KMS-11 (cell line): ENCODE results near the gene LSAMP.

Experiments used
- H2AFZ ChIP-seq: fragments of 200-600 bp; sonication (generic); 2 replicates; pipeline ENCODE4 v1.6.1; 2016; ENCODE audit warnings: antibody characterized with exemption, mixed run types, low read depth
- H3K27ac ChIP-seq: fragments of 200-600 bp; sonication (generic); 2 replicates; pipeline ENCODE4 v1.6.1; 2016; ENCODE audit warnings: mild to moderate bottlenecking, mixed run types
- H3K27me3 ChIP-seq: fragments of 200-600 bp; sonication (generic); 2 replicates; pipeline ENCODE4 v1.6.1; 2017; ENCODE audit warnings: mild to moderate bottlenecking, low read depth, mixed run types, moderate library complexity; ENCODE audit not compliant: insufficient read depth
- H3K36me3 ChIP-seq: fragments of 200-600 bp; sonication (generic); 2 replicates; pipeline ENCODE4 v1.6.1; 2017; ENCODE audit warnings: mild to moderate bottlenecking, mixed run types; ENCODE audit not compliant: insufficient read depth
- H3K4me1 ChIP-seq: fragments of 200-600 bp; sonication (generic); 2 replicates; pipeline ENCODE4 v1.6.1; 2016; ENCODE audit warnings: mild to moderate bottlenecking, low read depth, mixed run types; ENCODE audit not compliant: poor library complexity, severe bottlenecking
- H3K4me2 ChIP-seq: fragments of 200-600 bp; sonication (generic); 2 replicates; pipeline ENCODE4 v1.7.0; 2016; ENCODE audit warnings: mild to moderate bottlenecking, mixed run types
- H3K4me3 ChIP-seq: fragments of 200-600 bp; sonication (generic); IDR thresholded peaks from 2 replicates; pipeline ENCODE4 v1.6.1; 2017; ENCODE audit warnings: low read depth, low read length, mixed read lengths; ENCODE audit not compliant: insufficient read depth
- H3K79me2 ChIP-seq: fragments of 200-600 bp; sonication (generic); 2 replicates; pipeline ENCODE4 v1.6.1; 2016; ENCODE audit warnings: low read depth, mixed run types; ENCODE audit not compliant: insufficient read depth
- H3K9ac ChIP-seq: fragments of 200-600 bp; sonication (generic); 2 replicates; pipeline ENCODE4 v1.6.1; 2016; ENCODE audit warnings: mild to moderate bottlenecking, mixed run types
- H4K20me1 ChIP-seq: fragments of 200-600 bp; sonication (generic); 2 replicates; pipeline ENCODE4 v1.6.1; 2016; ENCODE audit warnings: mild to moderate bottlenecking, mixed run types; ENCODE audit not compliant: insufficient read depth
- CTCF ChIP-seq: fragments of 200-600 bp; sonication (generic); conservative IDR thresholded peaks from 2 replicates; pipeline ENCODE4 v1.6.1; 2017; ENCODE audit warnings: low read depth, mild to moderate bottlenecking, antibody characterized with exemption, low read length, moderate library complexity, mixed read lengths

Gene LSAMP

GRCh38 chr3:116374901-116375300 lies 70.4 kb downstream of the LSAMP start:
- Histone ChIP-seq H3K4me2 (no peak overlapping the region), H3K27ac (no peak overlapping the region), H3K27me3 (no peaks in the 10 kb centered on the region), H3K36me3 (no peaks in the 10 kb centered on the region), H3K9ac (no peak overlapping the region), H4K20me1 (no peaks in the 10 kb centered on the region), H3K79me2 (no peaks in the 10 kb centered on the region), H2AFZ (no peak overlapping the region), H3K4me1 (no peaks in the 10 kb centered on the region), H3K4me3 (no peak overlapping the region)
- no peak for TF ChIP-seq CTCF

GRCh38 chr3:116367761-116368395 lies 77.4 kb downstream of the LSAMP start:
- H3K36me3 ChIP-seq: no peaks in the 10 kb centered on the region
- H3K9ac ChIP-seq: no peak overlapping the region
- no peak overlapping the region for H3K4me2 ChIP-seq
- no peak overlapping the region for H3K4me3 ChIP-seq
- TF ChIP-seq CTCF: no peak
- H3K27me3 ChIP-seq: no peaks in the 10 kb centered on the region
- H3K79me2 ChIP-seq: no peaks in the 10 kb centered on the region
- no peaks in the 10 kb centered on the region for H3K4me1 ChIP-seq
- H3K27ac ChIP-seq: no peak overlapping the region
- H2AFZ ChIP-seq: no peak overlapping the region
- H4K20me1 ChIP-seq: no peaks in the 10 kb centered on the region

GRCh38 chr3:116356056-116356455 lies 89.2 kb downstream of the LSAMP start:
- H3K27me3 ChIP-seq: no peaks in the 10 kb centered on the region
- H3K4me3 ChIP-seq: no peak overlapping the region
- H3K9ac ChIP-seq: no peak overlapping the region
- TF ChIP-seq CTCF: no peak
- H2AFZ ChIP-seq: no peak overlapping the region
- no peaks in the 10 kb centered on the region for H4K20me1 ChIP-seq
- no peak overlapping the region for H3K4me2 ChIP-seq
- no peak overlapping the region for H3K27ac ChIP-seq
- H3K79me2 ChIP-seq: no peaks in the 10 kb centered on the region
- no peaks in the 10 kb centered on the region for H3K36me3 ChIP-seq
- H3K4me1 ChIP-seq: no peaks in the 10 kb centered on the region

- no peaks in the 10 kb centered on the region for H3K36me3 ChIP-seq
- TF ChIP-seq CTCF: no peak
- H4K20me1 ChIP-seq: no peaks in the 10 kb centered on the region
- no peak overlapping the region for H3K4me3 ChIP-seq
- H3K27ac ChIP-seq: no peak overlapping the region
- H3K4me1 ChIP-seq: no peaks in the 10 kb centered on the region
- H2AFZ ChIP-seq: no peak overlapping the region
- no peaks in the 10 kb centered on the region for H3K79me2 ChIP-seq
- H3K4me2 ChIP-seq: no peak overlapping the region
- no peaks in the 10 kb centered on the region for H3K27me3 ChIP-seq
- no peak overlapping the region for H3K9ac ChIP-seq
These were observed 90.9 kb downstream of the LSAMP start for GRCh38 chr3:116354382-116354781.
